HepG2 (cell line): ENCODE results near the gene ABHD12. TPM values are rescaled to one million over a fixed set of nuclear protein-coding genes. Genes with fewer than 3 reads are reported as not detected.

Experiments used
- DNMT1 ChIP-seq: sonication (generic); formaldehyde crosslinking; IDR thresholded peaks from 2 replicates; pipeline ENCODE4 v1.5.1; 2020; ENCODE audit warnings: mild to moderate bottlenecking, missing genetic modification reagents
- ERF ChIP-seq: IDR thresholded peaks from 2 replicates; pipeline ENCODE4 v1.6.1; 2018; ENCODE audit warnings: missing biosample characterization, missing genetic modification reagents
- FOXA3 ChIP-seq: IDR thresholded peaks from 2 replicates; pipeline ENCODE4 v1.6.1; 2016; ENCODE audit warnings: missing genetic modification reagents, missing compliant biosample characterization
- HDAC1 ChIP-seq: sonication (generic); formaldehyde crosslinking; IDR thresholded peaks from 2 replicates; pipeline ENCODE4 v1.5.1; 2020; ENCODE audit warnings: mild to moderate bottlenecking, missing genetic modification reagents
- HNF4A ChIP-seq: sonication (generic); formaldehyde crosslinking; IDR thresholded peaks from 2 replicates; pipeline ENCODE4 v1.4.0; 2020; ENCODE audit warnings: missing genetic modification reagents
- KDM5B ChIP-seq: sonication (generic); formaldehyde crosslinking; IDR thresholded peaks from 2 replicates; pipeline ENCODE4 v1.4.0; 2020; ENCODE audit warnings: missing genetic modification reagents, mild to moderate bottlenecking, borderline replicate concordance
- RFXANK ChIP-seq: IDR thresholded peaks from 2 replicates; pipeline ENCODE4 v1.6.1; 2016
- TSC22D2 ChIP-seq: sonication (generic); formaldehyde crosslinking; IDR thresholded peaks from 2 replicates; pipeline ENCODE4 v1.5.1; 2020; ENCODE audit warnings: missing genetic modification reagents, mild to moderate bottlenecking, borderline replicate concordance
- ZC3H13 ChIP-seq: sonication (generic); formaldehyde crosslinking; IDR thresholded peaks from 2 replicates; pipeline ENCODE4 v1.8.1; 2023; ENCODE audit warnings: mild to moderate bottlenecking, missing genetic modification reagents, moderate library complexity
- ZNF160 ChIP-seq: sonication (generic); formaldehyde crosslinking; IDR thresholded peaks from 2 replicates; pipeline ENCODE4 v1.8.0; 2022; ENCODE audit warnings: mild to moderate bottlenecking, inconsistent platforms, missing genetic modification reagents
- ZNF367 ChIP-seq: sonication (generic); formaldehyde crosslinking; IDR thresholded peaks from 2 replicates; pipeline ENCODE4 v1.4.0; 2020; ENCODE audit warnings: missing genetic modification reagents, borderline replicate concordance
- ZNF468 ChIP-seq: sonication (generic); formaldehyde crosslinking; IDR thresholded peaks from 2 replicates; pipeline ENCODE4 v1.8.0; 2022; ENCODE audit warnings: mild to moderate bottlenecking, moderate library complexity, missing genetic modification reagents
- polyA plus RNA-seq, 8 experiments: library from polyadenylated mRNA; depleted of rRNA in 3 of 8; stranded (reverse) in 7 of 8; unstranded in 1 of 8; fragments of >200 nt; fragmentation: Illumina TruSeq in 4 of 8; extraction: Trizol in 4 of 8; gene quantifications; 2 replicates each; pipeline versions ENCODE4 v1.2.1 to v1.2.3, GENCODE V29; 2011 to 2016; ENCODE audit warnings: low read depth in 4 of 8, missing spikeins in 1 of 8, mixed read lengths in 1 of 8; ENCODE audit not compliant: insufficient read depth in 1 of 8
- total RNA-seq, 5 experiments: library from RNA; depleted of rRNA; stranded (reverse); fragments of >200 nt; fragmentation: Illumina TruSeq; extraction: Trizol; gene quantifications; 2 replicates each; pipeline ENCODE4 v1.2.3, GENCODE V29; 2016; ENCODE audit warnings: low read depth in 1 of 5
- TF ChIP-seq, protein P1 (sequence below): sonication (generic); formaldehyde crosslinking; IDR thresholded peaks from 2 replicates; pipeline ENCODE4 v1.5.1; 2020; ENCODE audit warnings: mild to moderate bottlenecking, missing genetic modification reagents
- TF ChIP-seq, protein P2 (sequence below): sonication (generic); formaldehyde crosslinking; IDR thresholded peaks from 2 replicates; pipeline ENCODE4 v1.4.0; 2020; ENCODE audit warnings: missing genetic modification reagents
- TF ChIP-seq, protein P3 (sequence below): sonication (generic); formaldehyde crosslinking; IDR thresholded peaks from 2 replicates; pipeline ENCODE4 v1.8.1; 2023; ENCODE audit warnings: missing genetic modification reagents, inconsistent platforms, borderline replicate concordance
- TF ChIP-seq, protein P4 (sequence below): sonication (generic); formaldehyde crosslinking; IDR thresholded peaks from 2 replicates; pipeline ENCODE4 v1.8.1; 2022; ENCODE audit warnings: low read depth, mild to moderate bottlenecking, missing genetic modification reagents
- TF ChIP-seq, protein P5 (sequence below): conservative IDR thresholded peaks from 2 replicates; pipeline ENCODE4 v1.6.1; 2018; ENCODE audit warnings: missing genetic modification reagents
- TF ChIP-seq, protein P6 (sequence below): sonication (generic); formaldehyde crosslinking; IDR thresholded peaks from 2 replicates; pipeline ENCODE4 v1.4.0; 2020; ENCODE audit warnings: missing genetic modification reagents

ABHD12 gene
- total and polyA plus RNA-seq, 2 of the 13 experiments (the other 11 are each of a cell fraction or from before 2014, with no cell fraction given) = 23.5 to 72.1 TPM

DNA sequence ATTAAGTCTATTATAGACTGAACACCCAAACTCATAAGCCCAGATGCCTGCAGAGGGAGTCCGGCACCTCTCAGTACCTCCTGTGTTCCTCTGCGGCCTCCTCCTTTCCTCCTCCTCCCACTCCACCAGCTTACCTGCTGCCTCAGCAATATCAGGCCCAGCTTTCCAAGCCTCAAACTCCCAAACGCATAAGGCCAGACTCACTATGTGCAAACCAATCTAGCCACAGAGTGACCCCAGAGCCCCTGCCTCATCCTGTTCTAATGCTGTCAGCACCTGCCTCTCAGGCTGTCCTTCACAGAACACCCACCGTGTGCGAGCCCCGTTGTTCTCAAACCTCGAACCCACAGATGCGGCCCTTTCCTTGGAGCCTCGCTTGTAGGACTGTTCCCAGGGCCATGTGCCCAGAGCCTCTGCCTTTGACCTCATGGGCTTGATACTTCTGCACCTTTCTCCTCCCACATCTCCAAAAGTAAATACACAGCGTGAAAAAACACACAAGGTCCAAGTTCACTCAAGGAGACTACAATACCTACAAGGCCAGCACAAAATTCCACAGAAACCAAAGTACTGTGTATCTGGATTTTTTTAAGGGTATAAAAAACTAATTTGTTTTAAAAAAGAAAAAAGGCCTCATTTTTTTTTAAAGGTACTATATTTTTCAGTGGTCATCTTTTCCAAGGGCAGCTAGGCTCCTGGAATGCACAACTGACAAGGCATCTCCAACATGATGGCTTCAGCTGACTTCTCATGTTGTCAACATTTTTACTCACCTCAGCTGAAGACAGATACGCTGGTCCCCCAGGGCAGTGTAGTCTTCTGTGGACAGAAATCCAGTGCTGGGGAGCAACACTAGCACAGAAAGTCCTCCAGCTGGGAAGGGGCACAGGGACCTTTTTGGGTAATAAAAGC is 52.3 kb downstream of the ABHD12 start (continued):
- TF ChIP-seq, protein P1, sequence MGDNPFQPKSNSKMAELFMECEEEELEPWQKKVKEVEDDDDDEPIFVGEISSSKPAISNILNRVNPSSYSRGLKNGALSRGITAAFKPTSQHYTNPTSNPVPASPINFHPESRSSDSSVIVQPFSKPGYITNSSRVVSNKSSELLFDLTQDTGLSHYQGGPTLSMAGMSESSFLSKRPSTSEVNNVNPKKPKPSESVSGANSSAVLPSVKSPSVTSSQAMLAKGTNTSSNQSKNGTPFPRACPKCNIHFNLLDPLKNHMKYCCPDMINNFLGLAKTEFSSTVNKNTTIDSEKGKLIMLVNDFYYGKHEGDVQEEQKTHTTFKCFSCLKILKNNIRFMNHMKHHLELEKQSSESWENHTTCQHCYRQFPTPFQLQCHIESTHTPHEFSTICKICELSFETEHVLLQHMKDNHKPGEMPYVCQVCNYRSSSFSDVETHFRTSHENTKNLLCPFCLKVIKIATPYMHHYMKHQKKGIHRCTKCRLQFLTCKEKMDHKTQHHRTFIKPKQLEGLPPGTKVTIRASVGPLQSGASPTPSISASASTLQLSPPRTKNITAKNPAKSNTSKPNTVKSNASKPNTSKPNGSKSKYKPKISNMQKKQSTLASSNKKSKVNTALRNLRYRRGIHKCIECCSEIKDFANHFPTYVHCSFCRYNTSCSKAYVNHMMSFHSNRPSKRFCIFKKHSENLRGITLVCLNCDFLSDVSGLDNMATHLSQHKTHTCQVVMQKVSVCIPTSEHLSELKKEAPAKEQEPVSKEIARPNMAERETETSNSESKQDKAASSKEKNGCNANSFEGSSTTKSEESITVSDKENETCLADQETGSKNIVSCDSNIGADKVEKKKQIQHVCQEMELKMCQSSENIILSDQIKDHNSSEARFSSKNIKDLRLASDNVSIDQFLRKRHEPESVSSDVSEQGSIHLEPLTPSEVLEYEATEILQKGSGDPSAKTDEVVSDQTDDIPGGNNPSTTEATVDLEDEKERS (CRISPR knock-in tag) = 0 out of 2 replicates have a peak, but pooled peaks have one; percentile 86
- TF ChIP-seq ZNF160 (CRISPR knock-in tag) (peak; percentile 76; the same call in 1 of the 2 replicates), FOXA3 (CRISPR knock-in tag) (peak; percentile 97), RFXANK (CRISPR knock-in tag) (0 out of 2 replicates have a peak, but pooled peaks have one; percentile 28), DNMT1 (CRISPR knock-in tag) (no peak), ZNF468 (peak; percentile 83; the same call in 1 of the 2 replicates), TSC22D2 (CRISPR knock-in tag) (peak; percentile 87; the same call in 1 of the 2 replicates), ZC3H13 (peak; percentile 80), HNF4A (CRISPR knock-in tag) (peak; percentile 96), HDAC1 (CRISPR knock-in tag) (peak; percentile 94), KDM5B (CRISPR knock-in tag) (peak; percentile 87; the same call in 1 of the 2 replicates), ERF (CRISPR knock-in tag) (peak; percentile 94), ZNF367 (CRISPR knock-in tag) (peak; percentile 87; the same call in 1 of the 2 replicates)
- TF ChIP-seq, protein P2, sequence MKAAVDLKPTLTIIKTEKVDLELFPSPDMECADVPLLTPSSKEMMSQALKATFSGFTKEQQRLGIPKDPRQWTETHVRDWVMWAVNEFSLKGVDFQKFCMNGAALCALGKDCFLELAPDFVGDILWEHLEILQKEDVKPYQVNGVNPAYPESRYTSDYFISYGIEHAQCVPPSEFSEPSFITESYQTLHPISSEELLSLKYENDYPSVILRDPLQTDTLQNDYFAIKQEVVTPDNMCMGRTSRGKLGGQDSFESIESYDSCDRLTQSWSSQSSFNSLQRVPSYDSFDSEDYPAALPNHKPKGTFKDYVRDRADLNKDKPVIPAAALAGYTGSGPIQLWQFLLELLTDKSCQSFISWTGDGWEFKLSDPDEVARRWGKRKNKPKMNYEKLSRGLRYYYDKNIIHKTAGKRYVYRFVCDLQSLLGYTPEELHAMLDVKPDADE (CRISPR knock-in tag) = peak; percentile 44; the same call in 1 of the 2 replicates
- TF ChIP-seq, protein P3, sequence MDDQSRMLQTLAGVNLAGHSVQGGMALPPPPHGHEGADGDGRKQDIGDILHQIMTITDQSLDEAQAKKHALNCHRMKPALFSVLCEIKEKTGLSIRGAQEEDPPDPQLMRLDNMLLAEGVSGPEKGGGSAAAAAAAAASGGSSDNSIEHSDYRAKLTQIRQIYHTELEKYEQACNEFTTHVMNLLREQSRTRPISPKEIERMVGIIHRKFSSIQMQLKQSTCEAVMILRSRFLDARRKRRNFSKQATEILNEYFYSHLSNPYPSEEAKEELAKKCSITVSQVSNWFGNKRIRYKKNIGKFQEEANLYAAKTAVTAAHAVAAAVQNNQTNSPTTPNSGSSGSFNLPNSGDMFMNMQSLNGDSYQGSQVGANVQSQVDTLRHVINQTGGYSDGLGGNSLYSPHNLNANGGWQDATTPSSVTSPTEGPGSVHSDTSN (CRISPR knock-in tag) = peak; percentile 84
- TF ChIP-seq, protein P4, sequence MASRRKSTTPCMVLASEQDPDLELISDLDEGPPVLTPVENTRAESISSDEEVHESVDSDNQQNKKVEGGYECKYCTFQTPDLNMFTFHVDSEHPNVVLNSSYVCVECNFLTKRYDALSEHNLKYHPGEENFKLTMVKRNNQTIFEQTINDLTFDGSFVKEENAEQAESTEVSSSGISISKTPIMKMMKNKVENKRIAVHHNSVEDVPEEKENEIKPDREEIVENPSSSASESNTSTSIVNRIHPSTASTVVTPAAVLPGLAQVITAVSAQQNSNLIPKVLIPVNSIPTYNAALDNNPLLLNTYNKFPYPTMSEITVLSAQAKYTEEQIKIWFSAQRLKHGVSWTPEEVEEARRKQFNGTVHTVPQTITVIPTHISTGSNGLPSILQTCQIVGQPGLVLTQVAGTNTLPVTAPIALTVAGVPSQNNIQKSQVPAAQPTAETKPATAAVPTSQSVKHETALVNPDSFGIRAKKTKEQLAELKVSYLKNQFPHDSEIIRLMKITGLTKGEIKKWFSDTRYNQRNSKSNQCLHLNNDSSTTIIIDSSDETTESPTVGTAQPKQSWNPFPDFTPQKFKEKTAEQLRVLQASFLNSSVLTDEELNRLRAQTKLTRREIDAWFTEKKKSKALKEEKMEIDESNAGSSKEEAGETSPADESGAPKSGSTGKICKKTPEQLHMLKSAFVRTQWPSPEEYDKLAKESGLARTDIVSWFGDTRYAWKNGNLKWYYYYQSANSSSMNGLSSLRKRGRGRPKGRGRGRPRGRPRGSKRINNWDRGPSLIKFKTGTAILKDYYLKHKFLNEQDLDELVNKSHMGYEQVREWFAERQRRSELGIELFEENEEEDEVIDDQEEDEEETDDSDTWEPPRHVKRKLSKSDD (CRISPR knock-in tag) = peak; percentile 87
- TF ChIP-seq, protein P5, sequence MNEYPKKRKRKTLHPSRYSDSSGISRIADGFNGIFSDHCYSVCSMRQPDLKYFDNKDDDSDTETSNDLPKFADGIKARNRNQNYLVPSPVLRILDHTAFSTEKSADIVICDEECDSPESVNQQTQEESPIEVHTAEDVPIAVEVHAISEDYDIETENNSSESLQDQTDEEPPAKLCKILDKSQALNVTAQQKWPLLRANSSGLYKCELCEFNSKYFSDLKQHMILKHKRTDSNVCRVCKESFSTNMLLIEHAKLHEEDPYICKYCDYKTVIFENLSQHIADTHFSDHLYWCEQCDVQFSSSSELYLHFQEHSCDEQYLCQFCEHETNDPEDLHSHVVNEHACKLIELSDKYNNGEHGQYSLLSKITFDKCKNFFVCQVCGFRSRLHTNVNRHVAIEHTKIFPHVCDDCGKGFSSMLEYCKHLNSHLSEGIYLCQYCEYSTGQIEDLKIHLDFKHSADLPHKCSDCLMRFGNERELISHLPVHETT (CRISPR knock-in tag) = peak; percentile 70; the same call in 1 of the 2 replicates
- TF ChIP-seq, protein P6, sequence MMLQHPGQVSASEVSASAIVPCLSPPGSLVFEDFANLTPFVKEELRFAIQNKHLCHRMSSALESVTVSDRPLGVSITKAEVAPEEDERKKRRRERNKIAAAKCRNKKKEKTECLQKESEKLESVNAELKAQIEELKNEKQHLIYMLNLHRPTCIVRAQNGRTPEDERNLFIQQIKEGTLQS (CRISPR knock-in tag) = peak; percentile 65
